Measurements from ENCODE around the gene TOMM20.

DNA sequence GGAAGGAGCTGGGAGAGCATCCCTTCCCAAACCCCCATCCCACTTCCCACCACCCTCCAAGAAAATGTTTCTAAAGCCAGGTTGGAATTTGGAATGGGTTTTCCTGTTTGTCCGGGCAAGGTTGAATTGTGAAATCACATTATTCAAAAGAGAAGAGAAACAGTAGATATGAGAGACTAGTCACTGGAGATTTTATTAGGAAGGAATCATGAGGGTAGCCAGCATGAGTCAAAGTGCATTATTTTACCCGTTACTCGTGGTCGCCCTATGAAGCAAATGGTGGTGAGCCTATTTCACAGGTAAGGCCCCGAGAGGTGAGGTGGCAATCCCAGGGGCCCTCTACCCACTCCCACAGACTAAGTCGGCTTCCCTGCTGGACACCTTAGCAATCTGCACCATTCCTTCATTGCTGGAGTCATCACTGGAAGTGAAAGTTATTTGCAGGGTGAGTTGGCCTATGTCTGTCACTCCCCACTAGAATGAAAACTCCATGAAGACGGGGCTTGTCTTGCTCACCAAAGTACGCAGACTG lies 52.8 kb downstream of the TOMM20 start:
- TF ChIP-seq RAD51 (IDR thresholded peaks at IDR 0.05; ENCODE audit: borderline replicate concordance, low read depth) (no peak), ZKSCAN8 (CRISPR knock-in tag; IDR thresholded peaks at IDR 0.05) (no peak), CTCF (IDR thresholded peaks at IDR 0.05 in 2 of 3, conservative IDR thresholded peaks at IDR 0.05 in 1 of 3; ENCODE audit: insufficient read depth in 2 of 3, low read depth in 1 of 3, low read length in 3 of 3) (no peak), BRF1 (IDR thresholded peaks at IDR 0.05; ENCODE audit: borderline replicate concordance, extremely low read depth, insufficient read length) (no peak), POLR2A (conservative IDR thresholded peaks at IDR 0.05) (no peak), NONO (IDR thresholded peaks at IDR 0.05; ENCODE audit: low read depth in 2 of 2, low read length in 1 of 2) (no peak), ZNF24 (IDR thresholded peaks at IDR 0.05) (no peak), YY1 (IDR thresholded peaks at IDR 0.05; ENCODE audit: borderline replicate concordance in 1 of 3, control insufficient read depth in 1 of 3, extremely low read depth in 1 of 3, insufficient read depth in 3 of 3, insufficient read length in 1 of 3, insufficient replicate concordance in 2 of 3, low read depth in 1 of 3, low read length in 2 of 3) (no peak), ATF7 (IDR thresholded peaks at IDR 0.05) (no peak), GATAD2A (IDR thresholded peaks at IDR 0.05) (no peak), STAT6 (CRISPR knock-in tag; IDR thresholded peaks at IDR 0.05) (no peak)
- TF ChIP-seq, protein P1, sequence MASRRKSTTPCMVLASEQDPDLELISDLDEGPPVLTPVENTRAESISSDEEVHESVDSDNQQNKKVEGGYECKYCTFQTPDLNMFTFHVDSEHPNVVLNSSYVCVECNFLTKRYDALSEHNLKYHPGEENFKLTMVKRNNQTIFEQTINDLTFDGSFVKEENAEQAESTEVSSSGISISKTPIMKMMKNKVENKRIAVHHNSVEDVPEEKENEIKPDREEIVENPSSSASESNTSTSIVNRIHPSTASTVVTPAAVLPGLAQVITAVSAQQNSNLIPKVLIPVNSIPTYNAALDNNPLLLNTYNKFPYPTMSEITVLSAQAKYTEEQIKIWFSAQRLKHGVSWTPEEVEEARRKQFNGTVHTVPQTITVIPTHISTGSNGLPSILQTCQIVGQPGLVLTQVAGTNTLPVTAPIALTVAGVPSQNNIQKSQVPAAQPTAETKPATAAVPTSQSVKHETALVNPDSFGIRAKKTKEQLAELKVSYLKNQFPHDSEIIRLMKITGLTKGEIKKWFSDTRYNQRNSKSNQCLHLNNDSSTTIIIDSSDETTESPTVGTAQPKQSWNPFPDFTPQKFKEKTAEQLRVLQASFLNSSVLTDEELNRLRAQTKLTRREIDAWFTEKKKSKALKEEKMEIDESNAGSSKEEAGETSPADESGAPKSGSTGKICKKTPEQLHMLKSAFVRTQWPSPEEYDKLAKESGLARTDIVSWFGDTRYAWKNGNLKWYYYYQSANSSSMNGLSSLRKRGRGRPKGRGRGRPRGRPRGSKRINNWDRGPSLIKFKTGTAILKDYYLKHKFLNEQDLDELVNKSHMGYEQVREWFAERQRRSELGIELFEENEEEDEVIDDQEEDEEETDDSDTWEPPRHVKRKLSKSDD (conservative IDR thresholded peaks at IDR 0.05; ENCODE audit: low read length), result no peak
- TF ChIP-seq, protein P2, sequence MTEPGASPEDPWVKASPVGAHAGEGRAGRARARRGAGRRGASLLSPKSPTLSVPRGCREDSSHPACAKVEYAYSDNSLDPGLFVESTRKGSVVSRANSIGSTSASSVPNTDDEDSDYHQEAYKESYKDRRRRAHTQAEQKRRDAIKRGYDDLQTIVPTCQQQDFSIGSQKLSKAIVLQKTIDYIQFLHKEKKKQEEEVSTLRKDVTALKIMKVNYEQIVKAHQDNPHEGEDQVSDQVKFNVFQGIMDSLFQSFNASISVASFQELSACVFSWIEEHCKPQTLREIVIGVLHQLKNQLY (CRISPR knock-in tag; conservative IDR thresholded peaks at IDR 0.05), result no peak
